Tibial nerve (tissue), 4 donors: ENCODE data around the gene TTLL13.

ENCODE experiments used
- CTCF ChIP-seq, 5 experiments: fragments of 200-600 bp in 3 of 5; fragments of 450-650 bp in 2 of 5; sonication (generic) in 3 of 5; IDR thresholded peaks; one replicate each; pipeline ENCODE4 v1.5.1; 2016 to 2019; ENCODE audit warnings: antibody characterized with exemption in 5 of 5, mild to moderate bottlenecking in 3 of 5, moderate library complexity in 2 of 5
- EP300 ChIP-seq, 2 donors: sonication (generic); formaldehyde crosslinking; IDR thresholded peaks; one replicate each; pipeline ENCODE4 v1.6.1; 2017; ENCODE audit warnings: antibody characterized with exemption in 2 of 2, mild to moderate bottlenecking in 1 of 2
- POLR2A ChIP-seq, 2 donors: fragments of 450-650 bp; IDR thresholded peaks; one replicate each; pipeline ENCODE4 v1.6.1; 2017; ENCODE audit warnings: antibody characterized with exemption in 2 of 2, mild to moderate bottlenecking in 2 of 2, moderate library complexity in 2 of 2

DNA sequence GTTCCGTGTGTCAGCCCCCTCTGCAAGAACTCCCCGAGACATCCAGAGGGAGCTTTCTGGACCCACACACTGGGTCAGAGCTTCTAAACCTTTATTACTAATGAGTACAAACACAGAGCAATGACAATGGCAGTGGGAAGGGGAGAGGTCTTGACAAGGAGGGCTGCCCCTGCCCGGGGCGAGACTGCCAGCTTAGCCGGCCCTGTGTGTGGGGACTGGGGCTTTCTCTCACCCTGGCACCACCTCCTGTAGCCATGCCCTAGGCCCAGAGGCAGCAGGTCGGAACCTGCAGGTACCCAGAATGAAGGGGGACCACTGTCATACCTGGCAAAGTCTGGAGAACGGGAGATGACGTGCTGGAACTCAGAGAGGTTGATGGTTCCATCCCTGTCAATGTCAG lies 18.7 kb upstream of the TTLL13 start:
- TF ChIP-seq POLR2A (IDR thresholded peaks at IDR 0.05), result no peak
- TF ChIP-seq CTCF (IDR thresholded peaks at IDR 0.05), result no peak
- TF ChIP-seq EP300 (IDR thresholded peaks at IDR 0.05), result no peak
